A673 (cell line): ENCODE data around the gene MDFIC. TPM values are rescaled to one million over a fixed set of nuclear protein-coding genes. Genes with fewer than 3 reads are reported as not detected.

ENCODE experiments used
- BruUV-seq: library from RNA; stranded (reverse); fragments of 400-500 nt; replicated peaks from 2 replicates; lab custom pipeline; 2021; lab: Mats Ljungman, UMichigan
- CTCF ChIA-PET: fragments of 300-600 bp; sonication (Branson Sonifier 250); formaldehyde crosslinking; loops from one replicate; lab custom pipeline; 2022; ENCODE audit warnings: antibody characterized with exemption; lab: Charles Lee
- POLR2A ChIA-PET: fragments of 300-600 bp; sonication (Branson Sonifier 250); formaldehyde crosslinking; loops from one replicate; lab custom pipeline; 2022; ENCODE audit warnings: antibody characterized with exemption; ENCODE audit not compliant: low non-redundant PET; lab: Charles Lee
- DNase-seq: peaks from one replicate; pipeline ENCODE4 v3.0.0-alpha.2; 2015; ENCODE audit warnings: low spot score
- H3K27ac ChIP-seq: fragments of 200-600 bp; sonication (generic); 2 replicates; pipeline ENCODE4 v1.5.1; 2016; ENCODE audit warnings: mixed run types, low read depth, mild to moderate bottlenecking, mixed read lengths, antibody characterized with exemption, low read length; ENCODE audit not compliant: poor library complexity, severe bottlenecking
- H3K27me3 ChIP-seq: fragments of 200-600 bp; sonication (generic); replicated peaks from 2 replicates; pipeline ENCODE4 v1.6.1; 2017; ENCODE audit warnings: mixed run types, low read depth, mild to moderate bottlenecking, mixed read lengths, antibody characterized with exemption, low read length; ENCODE audit not compliant: insufficient read depth, poor library complexity
- H3K36me3 ChIP-seq: fragments of 200-600 bp; sonication (generic); 2 replicates; pipeline ENCODE4 v1.6.1; 2016; ENCODE audit warnings: mixed run types, mild to moderate bottlenecking, mixed read lengths, antibody characterized with exemption, low read length; ENCODE audit not compliant: insufficient read depth, poor library complexity, severe bottlenecking
- H3K4me1 ChIP-seq: fragments of 200-600 bp; sonication (generic); 2 replicates; pipeline ENCODE4 v1.6.1; 2017; ENCODE audit warnings: mixed run types, mild to moderate bottlenecking, mixed read lengths, antibody characterized with exemption, low read length; ENCODE audit not compliant: insufficient read depth, poor library complexity, severe bottlenecking
- H3K4me3 ChIP-seq: fragments of 200-600 bp; sonication (generic); 2 replicates; pipeline ENCODE4 v1.5.1; 2016; ENCODE audit warnings: low read depth, mixed run types, mild to moderate bottlenecking, mixed read lengths, low read length; ENCODE audit not compliant: poor library complexity, severe bottlenecking
- H3K9me3 ChIP-seq: fragments of 200-600 bp; sonication (generic); 2 replicates; pipeline ENCODE4 v1.6.1; 2016; ENCODE audit warnings: mixed run types, low read depth, mild to moderate bottlenecking, mixed read lengths, antibody characterized with exemption, low read length; ENCODE audit not compliant: poor library complexity, severe bottlenecking
- EZH2 ChIP-seq: fragments of 200-600 bp; sonication (generic); IDR thresholded peaks from 2 replicates; pipeline ENCODE4 v1.6.1; 2017; ENCODE audit warnings: borderline replicate concordance, low read depth, mild to moderate bottlenecking, mixed read lengths, antibody characterized with exemption, low read length; ENCODE audit not compliant: poor library complexity, severe bottlenecking
- intact Hi-C: fragments of 100-400 bp; cut with micrococcal nuclease; formaldehyde crosslinking; loops from one replicate; pipeline ENCODE4 v1.10.0; 2022; ENCODE audit not compliant: unreplicated experiment
- total RNA-seq: library from RNA; stranded (reverse); gene quantifications from 2 replicates; pipeline ENCODE4 v1.2.3, GENCODE V29; 2021
- TF ChIP-seq, protein P1 (sequence below): fragments of 300-800, 200-600 bp; sonication (generic); conservative IDR thresholded peaks from 2 replicates; pipeline ENCODE4 v1.5.1; 2017; ENCODE audit warnings: low read depth, mild to moderate bottlenecking, antibody characterized with exemption, low read length, moderate library complexity, mixed read lengths

MDFIC gene
- total RNA-seq, 1 experiment from 2014 or later, result 32.6 TPM

DNA sequence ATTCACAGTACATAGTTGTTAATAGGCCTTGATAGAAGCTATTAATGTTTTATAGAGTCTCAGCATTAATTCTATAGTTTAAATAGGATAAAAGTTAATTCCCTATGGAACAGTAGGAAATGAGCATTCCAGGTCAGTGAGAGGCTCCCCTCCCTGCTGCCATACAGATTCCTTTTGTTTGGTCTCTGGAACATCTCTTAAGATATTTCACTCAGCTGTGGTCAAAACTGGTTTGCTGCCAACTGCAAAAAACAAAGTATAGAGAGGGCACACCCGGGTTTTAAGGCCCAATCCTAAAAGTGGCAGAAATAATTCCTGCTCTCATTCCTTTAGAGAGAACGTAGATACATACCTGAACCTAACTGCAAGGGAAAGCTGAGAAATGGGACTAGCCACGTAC, 51.3 kb downstream of the MDFIC start:
- BruUV-seq, result no TSS peak
- intact Hi-C loops, result no loop called here
- H3K4me1 ChIP-seq, result peaks cover 33% of the 10 kb centered on the region
- POLR2A ChIA-PET, result no interaction called here
- H3K9me3 ChIP-seq, result no peaks in the 10 kb centered on the region
- TF ChIP-seq, protein P1, sequence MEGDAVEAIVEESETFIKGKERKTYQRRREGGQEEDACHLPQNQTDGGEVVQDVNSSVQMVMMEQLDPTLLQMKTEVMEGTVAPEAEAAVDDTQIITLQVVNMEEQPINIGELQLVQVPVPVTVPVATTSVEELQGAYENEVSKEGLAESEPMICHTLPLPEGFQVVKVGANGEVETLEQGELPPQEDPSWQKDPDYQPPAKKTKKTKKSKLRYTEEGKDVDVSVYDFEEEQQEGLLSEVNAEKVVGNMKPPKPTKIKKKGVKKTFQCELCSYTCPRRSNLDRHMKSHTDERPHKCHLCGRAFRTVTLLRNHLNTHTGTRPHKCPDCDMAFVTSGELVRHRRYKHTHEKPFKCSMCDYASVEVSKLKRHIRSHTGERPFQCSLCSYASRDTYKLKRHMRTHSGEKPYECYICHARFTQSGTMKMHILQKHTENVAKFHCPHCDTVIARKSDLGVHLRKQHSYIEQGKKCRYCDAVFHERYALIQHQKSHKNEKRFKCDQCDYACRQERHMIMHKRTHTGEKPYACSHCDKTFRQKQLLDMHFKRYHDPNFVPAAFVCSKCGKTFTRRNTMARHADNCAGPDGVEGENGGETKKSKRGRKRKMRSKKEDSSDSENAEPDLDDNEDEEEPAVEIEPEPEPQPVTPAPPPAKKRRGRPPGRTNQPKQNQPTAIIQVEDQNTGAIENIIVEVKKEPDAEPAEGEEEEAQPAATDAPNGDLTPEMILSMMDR, result no peak
- no peak for TF ChIP-seq EZH2
- no peaks in the 10 kb centered on the region for H3K36me3 ChIP-seq
- peak; percentile 53 for DNase-seq
- H3K4me3 ChIP-seq, result no peak overlapping the region
- H3K27me3 ChIP-seq, result no peaks in the 10 kb centered on the region
- peak overlapping the region; percentile 11 for H3K27ac ChIP-seq
- CTCF ChIA-PET, result no interaction called here

DNA sequence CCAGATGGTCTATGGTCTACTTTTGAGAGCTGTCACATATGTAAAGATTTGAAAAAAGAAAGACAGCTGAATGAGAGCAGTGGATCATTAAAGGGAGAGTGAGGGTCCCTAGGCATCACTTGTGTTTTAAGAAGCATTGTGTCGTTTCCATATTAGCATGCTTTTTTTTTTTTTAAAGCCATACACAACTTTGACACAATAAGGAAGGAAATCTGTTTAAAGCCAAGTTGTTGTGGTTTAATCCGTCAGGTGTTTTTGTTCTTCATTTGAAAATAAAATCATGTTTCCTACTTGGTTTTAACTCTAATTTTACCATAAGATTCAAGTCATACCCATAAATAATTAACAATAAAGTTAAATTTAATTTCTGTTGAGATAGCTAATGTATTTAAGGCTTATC, 53.5 kb downstream of the MDFIC start:
- CTCF ChIA-PET, result no interaction called here

DNA sequence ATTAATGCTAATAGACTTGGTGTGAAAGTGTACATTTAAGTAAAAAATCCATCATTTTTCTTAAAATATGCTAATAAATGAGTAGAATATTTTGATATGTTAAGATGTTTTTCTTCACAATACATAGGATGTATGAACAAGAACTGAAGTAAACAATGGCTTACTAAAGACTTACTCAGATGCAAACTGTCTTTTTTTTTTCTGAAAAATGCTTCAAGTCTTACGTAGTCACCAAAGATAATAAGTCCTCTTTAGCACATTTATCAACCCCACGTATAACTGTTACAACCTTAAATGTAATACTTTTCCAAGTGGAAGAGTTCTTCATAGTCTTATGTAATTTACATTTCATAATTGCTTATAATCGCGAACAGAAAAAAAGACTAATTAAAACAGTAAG, 54.8 kb downstream of the MDFIC start:
- POLR2A ChIA-PET, result no interaction called here
- no TSS peak for BruUV-seq
- intact Hi-C loops, result no loop called here
- CTCF ChIA-PET, result no interaction called here
- H3K27me3 ChIP-seq, result no peaks in the 10 kb centered on the region
- H3K9me3 ChIP-seq, result no peaks in the 10 kb centered on the region
- no peaks in the 10 kb centered on the region for H3K36me3 ChIP-seq
- no peak for DNase-seq
- H3K4me3 ChIP-seq, result no peak overlapping the region
- H3K4me1 ChIP-seq, result peaks cover 33% of the 10 kb centered on the region
- no peak overlapping the region for H3K27ac ChIP-seq
- TF ChIP-seq, protein P1, result no peak
- TF ChIP-seq EZH2, result no peak

More for the DNA sequence above, 53.5 kb downstream of the MDFIC start:
- DNase-seq, result no peak
- Histone ChIP-seq H3K27me3 (no peaks in the 10 kb centered on the region), H3K4me1 (peaks cover 33% of the 10 kb centered on the region), H3K4me3 (no peak overlapping the region), H3K27ac (no peak overlapping the region), H3K9me3 (no peaks in the 10 kb centered on the region), H3K36me3 (no peaks in the 10 kb centered on the region)
- POLR2A ChIA-PET, result no interaction called here
- intact Hi-C loops, result no loop called here
- TF ChIP-seq, protein P1, result no peak
- no peak for TF ChIP-seq EZH2
- BruUV-seq, result no TSS peak
